Measurements from ENCODE around the gene CCSER1.

DNA sequence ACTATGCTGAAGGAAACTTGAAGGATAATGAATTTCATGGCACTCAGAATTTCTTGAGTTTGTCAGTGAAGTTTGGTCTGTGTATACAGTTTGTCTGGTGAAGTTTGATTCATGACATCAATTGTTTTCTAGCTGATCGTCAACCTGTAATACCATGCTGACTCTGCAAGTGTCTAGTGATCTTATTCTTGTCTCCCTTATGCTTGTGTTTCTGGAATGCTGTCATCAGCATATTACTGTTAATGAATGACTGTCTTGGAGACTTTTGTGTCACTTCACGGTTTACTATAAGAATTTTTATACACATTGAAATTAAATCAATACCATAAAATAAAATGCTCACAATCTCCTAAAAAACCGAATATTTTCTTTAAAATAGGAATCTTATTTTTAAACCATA, 779.0 kb downstream of the CCSER1 start:
- TF ChIP-seq EZH2phosphoT487 (IDR thresholded peaks at IDR 0.05; ENCODE audit: insufficient read depth, low read depth) (no peak), EZH2 (IDR thresholded peaks at IDR 0.05; ENCODE audit: insufficient read depth, poor library complexity, severe bottlenecking) (no peak)

Measured in GM23248 (cell line).